GM12878 (cell line): ENCODE results near the gene TADA2A. TPM values are rescaled to one million over a fixed set of nuclear protein-coding genes. Genes with fewer than 3 reads are reported as not detected.
A peak's percentile ranks its signal among the peaks of the same experiment; 100 is the strongest.

Experiments used
- ATAC-seq: fragments of 200-7000 bp; cut with Tn5 transposase; 3 replicates; pipeline ENCODE4 v1.9.1; 2020; ENCODE audit warnings: mild to moderate bottlenecking, moderate library complexity
- BruUV-seq: library from RNA; stranded (reverse); fragments of 400-500 nt; replicated peaks from 2 replicates; lab custom pipeline; 2021; lab: Mats Ljungman, UMichigan
- CTCF ChIA-PET: fragments of 300-600 bp; sonication (Branson Sonifier 250); formaldehyde crosslinking; extraction: SDS; loops from one replicate; lab custom pipeline; 2021; ENCODE audit warnings: inconsistent platforms; lab: Yijun Ruan, JAX
- POLR2A ChIA-PET: fragments of 350-600 bp; formaldehyde crosslinking; extraction: SDS; loops from one replicate; lab custom pipeline; 2021; ENCODE audit warnings: inconsistent platforms; lab: Charles Lee
- RAD21 ChIA-PET: fragments of 300-600 bp; sonication (Branson Sonifier 250); formaldehyde crosslinking; loops from one replicate; lab custom pipeline; 2023; ENCODE audit warnings: antibody characterized with exemption; ENCODE audit not compliant: unreplicated experiment; lab: Charles Lee
- SMC1A ChIA-PET: fragments of 300-600 bp; sonication (Branson Sonifier 250); formaldehyde crosslinking; loops from one replicate; lab custom pipeline; 2023; ENCODE audit not compliant: unreplicated experiment, uncharacterized antibody; lab: Charles Lee
- DNase-seq: peaks from one replicate; pipeline ENCODE4 v3.0.0-alpha.2; 2011; ENCODE audit warnings: low read depth, low spot score
- FAIRE-seq: peaks from 3 replicates; lab custom pipeline; 2011; peaks lifted over from hg19 to GRCh38; lab: Jason Lieb, UNC
- H2AFZ ChIP-seq: 2 replicates; pipeline ENCODE4 v1.6.0; 2011; ENCODE audit warnings: low read depth, low read length, control low read depth; ENCODE audit not compliant: control insufficient read depth
- H3K27ac ChIP-seq: 2 replicates; pipeline ENCODE4 v1.5.1; 2011; ENCODE audit warnings: control low read depth; ENCODE audit not compliant: control insufficient read depth, insufficient read depth
- H3K27me3 ChIP-seq, 2 experiments: replicated peaks in 1 of 2; 2 replicates each; pipeline versions ENCODE4 v1.6.0 to v1.6.1; 2011; ENCODE audit warnings: low read length in 1 of 2; ENCODE audit not compliant: control insufficient read depth in 2 of 2, insufficient read depth in 2 of 2
- H3K36me3 ChIP-seq, 2 experiments: 2 replicates each; pipeline ENCODE4 v1.5.1; 2011; ENCODE audit warnings: low read length in 1 of 2; ENCODE audit not compliant: control insufficient read depth in 2 of 2, insufficient read depth in 2 of 2
- H3K4me1 ChIP-seq: 2 replicates; pipeline ENCODE4 v1.6.1; 2011; ENCODE audit warnings: mild to moderate bottlenecking, low read length, moderate library complexity, mixed read lengths; ENCODE audit not compliant: control insufficient read depth, insufficient read depth
- H3K4me2 ChIP-seq: 2 replicates; pipeline ENCODE4 v1.6.0; 2011; ENCODE audit warnings: control low read depth; ENCODE audit not compliant: control insufficient read depth, insufficient read depth
- H3K4me3 ChIP-seq: fragments of 200-600 bp; sonication (generic); 2 replicates; pipeline ENCODE4 v1.5.1; 2016
- H3K79me2 ChIP-seq: 2 replicates; pipeline ENCODE4 v1.6.0; 2011; ENCODE audit warnings: low read length; ENCODE audit not compliant: control insufficient read depth, insufficient read depth
- H3K9ac ChIP-seq: 2 replicates; pipeline ENCODE4 v1.8.0; 2011; ENCODE audit warnings: low read length, control low read depth, mixed read lengths; ENCODE audit not compliant: control insufficient read depth, insufficient read depth
- H3K9me3 ChIP-seq: replicated peaks from 3 replicates; pipeline ENCODE4 v1.5.1; 2011; ENCODE audit warnings: mild to moderate bottlenecking, low read length; ENCODE audit not compliant: control insufficient read depth, insufficient read depth
- H4K20me1 ChIP-seq: 2 replicates; pipeline ENCODE4 v1.6.0; 2011; ENCODE audit not compliant: control insufficient read depth, insufficient read depth
- FOXK2 ChIP-seq: fragments of 450-650 bp; IDR thresholded peaks from 2 replicates; pipeline ENCODE4 v1.6.1; 2017; ENCODE audit warnings: mild to moderate bottlenecking, moderate library complexity
- MYB ChIP-seq: fragments of 150-350 bp; IDR thresholded peaks from 2 replicates; pipeline ENCODE4 v1.6.1; 2014; ENCODE audit warnings: mild to moderate bottlenecking, low read depth, low read length, borderline replicate concordance
- NR2F1 ChIP-seq: fragments of 450-650 bp; conservative IDR thresholded peaks from 2 replicates; pipeline ENCODE4 v1.6.1; 2017; ENCODE audit warnings: mild to moderate bottlenecking
- WRNIP1 ChIP-seq: IDR thresholded peaks from 2 replicates; pipeline ENCODE4 v1.6.1; 2011; ENCODE audit warnings: low read depth, low read length, improper control_type of control experiment, borderline replicate concordance
- WGBS: methylation state at CpG from one replicate; pipeline ENCODE4 v1.1.6; 2016; ENCODE audit warnings: low lambda C conversion rate; ENCODE audit not compliant: insufficient replicate concordance, insufficient coverage; ENCODE audit errors: missing lambda C conversion rate; 5-methylcytosine and 5-hydroxymethylcytosine counted together
- in situ Hi-C: fragments of 300-500 bp; cut with MboI; formaldehyde crosslinking; loops from 9 replicates; pipeline ENCODE4 v1.14.3; 2018; ENCODE audit warnings: mixed read lengths
- intact Hi-C: fragments of 100-400 bp; cut with micrococcal nuclease; formaldehyde crosslinking; loops from one replicate; pipeline ENCODE4 v1.14.2; 2022; ENCODE audit not compliant: unreplicated experiment
- polyA plus RNA-seq, 11 experiments: library from polyadenylated mRNA; depleted of rRNA in 4 of 11; unstranded in 6 of 11; stranded (reverse) in 5 of 11; fragments of >200 nt; fragmentation: Nextera tagmentation in 4 of 11; fragmentation: Illumina TruSeq in 1 of 11; extraction: Ambion mirVana in 4 of 11; extraction: Trizol in 1 of 11; gene quantifications; 1 replicate in 1 of 11; 2 replicates in 10 of 11; pipeline versions ENCODE4 v1.2.1 to v1.2.3, GENCODE V29; 2011 to 2016; ENCODE audit warnings: inconsistent platforms in 2 of 11, missing spikeins in 2 of 11, low read depth in 1 of 11
- total RNA-seq, 4 experiments: library from RNA; depleted of rRNA in 3 of 4; stranded (reverse); fragments of >200 nt in 3 of 4; fragmentation: Illumina TruSeq in 1 of 4; extraction: Trizol in 1 of 4; gene quantifications; 2 replicates each; pipeline versions ENCODE4 v1.2.1 to v1.2.3, GENCODE V29; 2013 to 2021

The TADA2A gene
- total and polyA plus RNA-seq, 10 of the 15 experiments (the other 5 are each of a cell fraction or from before 2014, with no cell fraction given): 19.6 to 43.8 (median 34.1) TPM

DNA sequence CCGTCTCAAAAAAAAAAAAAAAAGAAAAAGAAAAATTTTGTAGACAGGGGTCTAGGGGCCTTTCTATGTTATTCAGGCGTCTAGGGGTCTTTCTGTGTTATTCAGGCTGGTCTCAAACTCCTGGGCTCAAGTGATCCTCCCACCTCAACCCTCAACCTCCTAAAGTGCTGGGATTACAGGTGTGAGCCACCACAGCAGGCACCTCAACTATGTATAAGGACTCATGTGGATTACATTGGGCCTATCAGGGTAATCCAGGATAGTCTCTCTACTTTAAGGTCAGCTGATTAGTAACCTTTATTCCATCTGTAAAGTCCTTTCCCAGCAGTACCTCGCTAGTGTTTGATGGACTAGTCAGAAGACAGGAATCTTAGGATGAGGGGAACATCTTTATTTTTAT is 22.4 kb downstream of the TADA2A start:
- ChIA-PET RAD21 (interaction anchor here (1.3 to 1.5 kb wide), 2 partner anchors 12 to 57 kb away, joined by 3 to 5 read pairs; no protein-coding TSS in a partner anchor), CTCF (interaction anchor here (1.4 to 1.9 kb wide), 2 partner anchors 32 to 53 kb away, joined by 4 to 5 read pairs; partner anchors contain the start of gene C17orf78), SMC1A (interaction anchor here (1.4 to 1.8 kb wide), 5 partner anchors 9 to 51 kb away, joined by 3 to 7 read pairs (median 5); no protein-coding TSS in a partner anchor), POLR2A (interaction anchor here (1.1 to 2.1 kb wide), 3 partner anchors 9 to 21 kb away, joined by 4 to 9 read pairs (median 8); partner anchors contain the start of genes ACACA and TADA2A)
- BruUV-seq: no TSS peak
- no peaks in the 10 kb centered on the region; the same call in 1 of the 2 replicates for H3K79me2 ChIP-seq
- no peak overlapping the region for H3K4me3 ChIP-seq
- H3K27me3 ChIP-seq: no peaks in the 10 kb centered on the region
- no peak overlapping the region for H3K4me2 ChIP-seq
- no peak for DNase-seq
- in situ Hi-C loops: no loop called here
- FAIRE-seq: no peak
- no peak overlapping the region for H3K9ac ChIP-seq
- no peaks in the 10 kb centered on the region for H4K20me1 ChIP-seq
- 95% methylated on average over 2 of the region's 3 CpGs for WGBS
- 0 out of 3 replicates have a peak, but pooled peaks have one; percentile 16 for ATAC-seq
- no peak for TF ChIP-seq FOXK2
- TF ChIP-seq MYB: no peak
- TF ChIP-seq WRNIP1: no peak
- intact Hi-C loops: no loop called here
- H3K36me3 ChIP-seq: peaks cover 8 to 29% of the 10 kb centered on the region in 2 experiments
- H3K27ac ChIP-seq: no peak overlapping the region
- peaks cover 6% of the 10 kb centered on the region; the same call in 1 of the 2 replicates for H3K4me1 ChIP-seq
- H2AFZ ChIP-seq: no peak overlapping the region
- H3K9me3 ChIP-seq: no peaks in the 10 kb centered on the region

DNA sequence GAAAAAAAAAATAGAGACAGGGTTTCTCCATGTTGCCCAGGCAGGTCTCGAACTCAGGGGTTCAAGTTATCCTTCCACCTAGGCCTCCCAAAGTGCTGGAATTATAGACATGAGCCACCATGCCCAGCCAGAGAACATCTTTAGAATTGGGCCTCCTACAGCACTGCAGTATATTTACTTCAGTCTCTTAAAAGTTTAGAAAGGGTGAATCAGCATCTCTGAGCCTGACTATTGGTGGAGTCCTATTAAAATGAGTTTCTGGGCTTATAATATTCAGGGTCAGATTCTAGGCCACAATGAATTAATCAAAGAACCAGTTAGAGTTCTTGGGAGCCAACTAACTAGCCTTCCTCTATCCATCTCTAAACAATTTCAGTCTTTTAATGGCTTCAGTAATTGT is 22.8 kb downstream of the TADA2A start:
- FAIRE-seq (no peak), ATAC-seq (peak; percentile 16), DNase-seq (no peak)
- ChIA-PET POLR2A (interaction anchor here (0.7 to 2.1 kb wide), 8 partner anchors 9 to 22 kb away, joined by 3 to 11 read pairs (median 4); partner anchors contain the start of genes ACACA and TADA2A), SMC1A (interaction anchor here (0.5 to 1.9 kb wide), 14 partner anchors 10 to 57 kb away, joined by 3 to 18 read pairs (median 5); no protein-coding TSS in a partner anchor), CTCF (interaction anchor here (1.0 to 1.9 kb wide), 9 partner anchors 10 to 56 kb away, joined by 3 to 8 read pairs (median 4); partner anchors contain the start of gene C17orf78), RAD21 (interaction anchor here (1.0 to 1.6 kb wide), 8 partner anchors 10 to 62 kb away, joined by 3 to 15 read pairs (median 4); partner anchors contain the start of genes ACACA and TADA2A)
- H4K20me1 ChIP-seq: no peaks in the 10 kb centered on the region
- intact Hi-C loops (no loop called here), in situ Hi-C loops (no loop called here)
- H3K4me2 ChIP-seq: 0 out of 2 replicates have a peak overlapping the region, but pooled peaks have one; percentile 9
- H3K9me3 ChIP-seq: no peaks in the 10 kb centered on the region
- H3K27ac ChIP-seq: peak overlapping the region; percentile 58; the same call in 1 of the 2 replicates
- 88% methylated on average over 1 of the region's 1 CpG for WGBS
- H3K27me3 ChIP-seq: no peaks in the 10 kb centered on the region
- no peak overlapping the region for H2AFZ ChIP-seq
- no peaks in the 10 kb centered on the region; the same call in 1 of the 2 replicates for H3K79me2 ChIP-seq
- no peak for TF ChIP-seq NR2F1
- H3K4me3 ChIP-seq: no peak overlapping the region
- H3K9ac ChIP-seq: no peak overlapping the region
- no TSS peak for BruUV-seq
- peaks cover 6% of the 10 kb centered on the region; the same call in 1 of the 2 replicates for H3K4me1 ChIP-seq
- H3K36me3 ChIP-seq: peaks cover 8 to 29% of the 10 kb centered on the region in 2 experiments
